ENCODE data around the gene RALGDS.

DNA sequence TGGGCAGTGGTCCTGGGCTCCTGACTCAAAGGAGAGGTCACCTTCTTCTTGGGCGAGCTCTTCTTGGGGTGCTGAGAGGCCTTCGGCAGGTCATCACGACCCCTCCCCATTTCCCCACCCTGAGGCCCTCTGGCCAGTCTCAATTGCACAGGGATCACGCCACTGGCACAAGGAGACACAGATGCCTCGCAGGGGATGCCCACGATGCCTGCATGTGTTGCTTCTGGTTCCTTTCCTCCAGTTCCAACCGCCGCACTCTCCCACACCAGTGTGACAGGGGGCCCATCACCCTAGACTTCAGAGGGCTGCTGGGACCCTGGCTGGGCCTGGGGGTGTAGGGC, 57.9 kb downstream of the RALGDS start:
- TF ChIP-seq, protein P1, sequence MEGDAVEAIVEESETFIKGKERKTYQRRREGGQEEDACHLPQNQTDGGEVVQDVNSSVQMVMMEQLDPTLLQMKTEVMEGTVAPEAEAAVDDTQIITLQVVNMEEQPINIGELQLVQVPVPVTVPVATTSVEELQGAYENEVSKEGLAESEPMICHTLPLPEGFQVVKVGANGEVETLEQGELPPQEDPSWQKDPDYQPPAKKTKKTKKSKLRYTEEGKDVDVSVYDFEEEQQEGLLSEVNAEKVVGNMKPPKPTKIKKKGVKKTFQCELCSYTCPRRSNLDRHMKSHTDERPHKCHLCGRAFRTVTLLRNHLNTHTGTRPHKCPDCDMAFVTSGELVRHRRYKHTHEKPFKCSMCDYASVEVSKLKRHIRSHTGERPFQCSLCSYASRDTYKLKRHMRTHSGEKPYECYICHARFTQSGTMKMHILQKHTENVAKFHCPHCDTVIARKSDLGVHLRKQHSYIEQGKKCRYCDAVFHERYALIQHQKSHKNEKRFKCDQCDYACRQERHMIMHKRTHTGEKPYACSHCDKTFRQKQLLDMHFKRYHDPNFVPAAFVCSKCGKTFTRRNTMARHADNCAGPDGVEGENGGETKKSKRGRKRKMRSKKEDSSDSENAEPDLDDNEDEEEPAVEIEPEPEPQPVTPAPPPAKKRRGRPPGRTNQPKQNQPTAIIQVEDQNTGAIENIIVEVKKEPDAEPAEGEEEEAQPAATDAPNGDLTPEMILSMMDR (conservative IDR thresholded peaks at IDR 0.05; ENCODE audit: low read length), result no peak
- no peak for TF ChIP-seq EZH2phosphoT487 (IDR thresholded peaks at IDR 0.05; ENCODE audit: borderline replicate concordance, low read depth, low read length)

Measured in OCI-LY7 (cell line).